Upper lobe of right lung (tissue), 1 donor: ENCODE measurements around the gene DNAJC2. TPM values are rescaled to one million over a fixed set of nuclear protein-coding genes. Genes with fewer than 3 reads are reported as not detected.

ENCODE experiments used
- total RNA-seq: library from RNA; stranded (reverse); fragmentation: NEBNext Ultra II Directional; extraction: Animal tissue kit (Norgen Biotek cat#: 25700); gene quantifications from one replicate; pipeline ENCODE4 v1.2.1, GENCODE V29; 2021
- donor health status: DM: no; HTN: yes; CAD: no; lungs with severe emphysema.

DNAJC2 gene
- total RNA-seq, 1 donor from 2014 or later = 19.5 TPM

Other genes with a start within 250 kb of the DNAJC2 start
- gene NAPEPLD, start 195.7 kb downstream of the DNAJC2 start, total RNA-seq = 13.3 TPM
- gene PMPCB, start 47.3 kb downstream of the DNAJC2 start, total RNA-seq = 43.6 TPM
- gene PSMC2, start 2.9 kb upstream of the DNAJC2 start, total RNA-seq = 97.6 TPM
- 1.9 TPM for gene SLC26A5, start 101.4 kb upstream of the DNAJC2 start, total RNA-seq